Endodermal cell (in vitro differentiated cells): ENCODE measurements around the gene SLC5A6. TPM values are rescaled to one million over a fixed set of nuclear protein-coding genes. Genes with fewer than 3 reads are reported as not detected.

ENCODE experiments used
- DNase-seq: peaks from one replicate; pipeline ENCODE4 v3.0.0-alpha.2; 2017
- H3K27ac ChIP-seq: 2 replicates; pipeline ENCODE4 v1.5.1; 2013; ENCODE audit warnings: mild to moderate bottlenecking, low read depth, low read length, moderate library complexity
- H3K27me3 ChIP-seq: 2 replicates; pipeline ENCODE4 v1.6.1; 2013; ENCODE audit warnings: mild to moderate bottlenecking, low read length, moderate library complexity; ENCODE audit not compliant: insufficient read depth, control insufficient read depth, poor library complexity, severe bottlenecking
- H3K36me3 ChIP-seq: 2 replicates; pipeline ENCODE4 v1.7.0; 2013; ENCODE audit warnings: mild to moderate bottlenecking, low read length, moderate library complexity; ENCODE audit not compliant: control insufficient read depth, insufficient read depth
- H3K4me1 ChIP-seq: one replicate; pipeline ENCODE4 v1.7.0; 2013; ENCODE audit warnings: low read length; ENCODE audit not compliant: control insufficient read depth, insufficient read depth
- H3K4me3 ChIP-seq: 2 replicates; pipeline ENCODE4 v1.5.1; 2013; ENCODE audit warnings: mild to moderate bottlenecking, low read length, moderate library complexity
- H3K9ac ChIP-seq: 2 replicates; pipeline ENCODE4 v1.6.1; 2013; ENCODE audit warnings: mild to moderate bottlenecking, low read length, moderate library complexity; ENCODE audit not compliant: poor library complexity, severe bottlenecking; ENCODE audit errors: extremely low read depth
- H3K9me3 ChIP-seq: 2 replicates; pipeline ENCODE4 v1.6.1; 2013; ENCODE audit warnings: mild to moderate bottlenecking, low read length, moderate library complexity; ENCODE audit not compliant: control insufficient read depth
- H3K27ac Mint-ChIP-seq: 2 replicates; pipeline ENCODE4 v1.8.0; 2020; ENCODE audit warnings: mixed read lengths
- H3K27me3 Mint-ChIP-seq: 2 replicates; pipeline ENCODE4 v1.8.0; 2021; ENCODE audit warnings: mild to moderate bottlenecking, mixed read lengths; ENCODE audit not compliant: insufficient read depth
- H3K36me3 Mint-ChIP-seq: 2 replicates; pipeline ENCODE4 v1.8.0; 2020; ENCODE audit warnings: low read depth, mixed read lengths
- H3K4me1 Mint-ChIP-seq: 2 replicates; pipeline ENCODE4 v1.8.0; 2020; ENCODE audit warnings: mixed read lengths
- H3K4me3 Mint-ChIP-seq: 2 replicates; pipeline ENCODE4 v1.8.0; 2020; ENCODE audit warnings: mild to moderate bottlenecking, moderate library complexity, mixed read lengths
- H3K9me3 Mint-ChIP-seq: 2 replicates; pipeline ENCODE4 v1.8.0; 2020; ENCODE audit warnings: mild to moderate bottlenecking, mixed read lengths
- CTCF ChIP-seq: fragments of 200-600 bp; sonication (generic); conservative IDR thresholded peaks from 2 replicates; pipeline ENCODE4 v1.5.0; 2021; ENCODE audit warnings: antibody characterized with exemption, mild to moderate bottlenecking
- WGBS, 2 experiments: methylation state at CpG; one replicate each; pipeline versions ENCODE4 v1.1.5 to v1.1.7; 2013; ENCODE audit warnings: missing lambda C conversion rate in 2 of 2, mixed read lengths in 1 of 2; ENCODE audit not compliant: insufficient coverage in 1 of 2, insufficient read length in 1 of 2; 5-methylcytosine and 5-hydroxymethylcytosine counted together
- total RNA-seq, 2 donors: library from RNA; stranded (reverse); fragmentation: NEBNext Ultra II Directional in 1 of 2; extraction: Animal tissue kit (Norgen Biotek cat#: 25700) in 1 of 2; gene quantifications; 2 replicates in 1 of 2; 3 replicates in 1 of 2; pipeline ENCODE4 v1.2.1, GENCODE V29; 2021

The SLC5A6 gene
- total RNA-seq, 2 donors from 2014 or later: 115 to 125 TPM

DNA sequence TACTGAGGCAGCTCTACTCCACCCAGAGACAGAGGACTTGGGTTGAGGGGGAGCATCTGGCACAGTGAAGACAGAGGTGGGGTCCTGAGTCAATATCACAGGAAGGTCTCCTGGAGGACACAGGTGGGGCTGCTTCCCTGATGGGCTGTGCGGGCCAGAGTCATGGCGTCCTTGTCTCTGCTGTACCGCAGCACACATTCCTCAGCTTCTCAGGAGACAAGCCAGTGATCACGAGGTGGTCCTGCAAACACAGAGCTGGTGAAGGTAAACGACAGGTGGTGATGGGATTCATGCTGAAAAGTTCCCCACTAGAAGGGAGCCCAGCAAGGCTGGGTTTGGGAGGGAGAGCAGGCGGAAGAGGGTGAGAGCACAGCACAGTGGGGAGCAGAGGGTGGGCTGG is 53.6 kb downstream of the SLC5A6 start:
- H3K4me3 ChIP-seq: no peak overlapping the region
- H3K9ac ChIP-seq: no peak overlapping the region
- Mint-ChIP-seq H3K36me3 (no peaks in the 10 kb centered on the region), H3K27me3 (peaks cover 1% of the 10 kb centered on the region), H3K4me3 (no peak overlapping the region), H3K27ac (peak overlapping the region; percentile 27), H3K4me1 (peaks cover 8% of the 10 kb centered on the region), H3K9me3 (no peaks in the 10 kb centered on the region)
- TF ChIP-seq CTCF: no peak
- H3K27ac ChIP-seq: no peak overlapping the region
- no peak for DNase-seq
- H3K4me1 ChIP-seq: no peaks in the 10 kb centered on the region
- no peaks in the 10 kb centered on the region for H3K9me3 ChIP-seq
- no peaks in the 10 kb centered on the region for H3K27me3 ChIP-seq
- no peaks in the 10 kb centered on the region for H3K36me3 ChIP-seq
- WGBS, 2 experiments: 90 to 98% methylated on average over 5 to 6 of the region's 6 CpGs

DNA sequence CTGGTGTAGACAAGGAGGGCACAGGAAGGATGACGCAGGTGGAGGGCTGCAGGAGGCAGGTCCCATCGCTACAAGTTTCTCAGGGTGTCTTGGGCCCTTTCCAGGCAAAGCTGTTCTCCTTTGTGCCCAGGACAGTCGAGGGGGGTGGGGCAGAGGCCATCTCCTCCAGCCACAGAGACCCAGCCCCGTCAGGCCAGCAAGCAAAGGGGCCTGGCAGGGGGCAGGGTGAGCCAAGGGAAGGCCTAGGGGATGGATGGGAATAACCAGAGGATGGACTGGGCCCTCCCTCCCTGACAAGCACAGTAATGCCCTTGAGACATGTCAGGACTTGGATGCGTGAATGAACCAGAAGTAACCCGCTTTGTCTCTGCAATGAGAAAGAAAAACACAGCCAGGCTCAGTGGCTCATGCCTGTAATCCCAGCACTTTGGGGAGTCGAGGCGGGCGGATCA is 57.0 kb downstream of the SLC5A6 start:
- Mint-ChIP-seq H3K27ac (no peak overlapping the region), H3K36me3 (no peaks in the 10 kb centered on the region), H3K9me3 (no peaks in the 10 kb centered on the region), H3K4me1 (peaks cover 8% of the 10 kb centered on the region), H3K27me3 (peaks cover 2% of the 10 kb centered on the region), H3K4me3 (no peak overlapping the region)
- Histone ChIP-seq H3K27me3 (no peaks in the 10 kb centered on the region), H3K27ac (no peak overlapping the region), H3K4me3 (no peak overlapping the region), H3K9me3 (no peaks in the 10 kb centered on the region), H3K4me1 (no peaks in the 10 kb centered on the region), H3K9ac (no peak overlapping the region), H3K36me3 (no peaks in the 10 kb centered on the region)
- 89 to 95% methylated on average over 4 to 9 of the region's 9 CpGs for WGBS, 2 experiments
- no peak for TF ChIP-seq CTCF
- DNase-seq: no peak

GRCh38 chr2:27154488-27154887 is 57.6 kb downstream of the SLC5A6 start:
- Mint-ChIP-seq H3K4me3 (no peak overlapping the region), H3K27ac (no peak overlapping the region), H3K4me1 (peaks cover 8% of the 10 kb centered on the region), H3K27me3 (peaks cover 2% of the 10 kb centered on the region), H3K36me3 (no peaks in the 10 kb centered on the region), H3K9me3 (no peaks in the 10 kb centered on the region)
- DNase-seq: no peak
- Histone ChIP-seq H3K4me3 (no peak overlapping the region), H3K4me1 (no peaks in the 10 kb centered on the region), H3K9me3 (no peaks in the 10 kb centered on the region), H3K36me3 (no peaks in the 10 kb centered on the region), H3K27me3 (no peaks in the 10 kb centered on the region), H3K27ac (no peak overlapping the region), H3K9ac (no peak overlapping the region)
- TF ChIP-seq CTCF: no peak
- 93 to 96% methylated on average over 5 to 6 of the region's 6 CpGs for WGBS, 2 experiments
